LNCAP (cell line): ENCODE measurements around the gene RGS17.

Experiments
- TF ChIP-seq, protein P1 (sequence below): fragments of 450-650 bp; IDR thresholded peaks from 2 replicates; pipeline ENCODE4 v1.5.1; 2017; ENCODE audit warnings: mild to moderate bottlenecking

RGS17 gene

DNA sequence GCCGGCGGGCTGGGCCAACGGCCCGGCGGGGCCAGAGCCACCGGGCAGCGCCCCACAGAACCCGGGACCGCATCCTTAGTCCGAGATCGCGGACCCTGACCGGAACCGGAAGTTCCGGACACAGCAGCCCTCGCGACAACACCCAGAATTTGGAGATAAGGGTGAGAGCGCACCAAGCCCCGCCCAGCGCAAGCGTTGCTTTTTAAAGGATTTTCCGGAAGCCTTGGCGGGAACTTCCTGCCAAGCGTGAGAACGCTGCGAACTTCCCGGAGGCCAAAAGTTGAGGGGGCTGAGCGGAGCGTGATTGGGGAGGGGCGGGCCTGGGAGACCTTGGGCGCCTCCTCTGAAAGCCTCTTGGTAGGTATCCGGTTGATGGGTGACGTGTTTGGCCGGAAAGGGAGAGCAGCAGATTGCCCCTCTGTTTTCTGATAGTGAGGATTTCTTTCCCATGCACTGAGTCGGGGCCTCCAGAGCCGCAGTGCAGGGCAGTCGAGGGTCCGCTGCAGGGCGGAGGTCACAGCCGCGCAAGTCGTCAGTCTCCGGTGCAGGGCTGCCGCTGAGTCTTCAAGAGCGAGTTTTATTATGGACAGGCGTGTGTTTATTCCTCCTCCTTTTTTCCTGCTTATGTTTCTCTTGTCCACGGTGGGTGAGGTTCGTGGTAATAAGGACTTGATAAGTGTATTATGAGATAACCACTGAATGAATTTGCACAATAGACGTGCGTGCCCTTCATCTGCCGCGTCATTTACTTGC is 128.3 kb downstream of the RGS17 start, which contains the start of gene MTRF1L:
Gene MTRF1L, minus strand, starts transcription at position 97 of the 753 bp plus-strand sequence. Its CDS starts 24 bp downstream, at position 73.
- TF ChIP-seq, protein P1, sequence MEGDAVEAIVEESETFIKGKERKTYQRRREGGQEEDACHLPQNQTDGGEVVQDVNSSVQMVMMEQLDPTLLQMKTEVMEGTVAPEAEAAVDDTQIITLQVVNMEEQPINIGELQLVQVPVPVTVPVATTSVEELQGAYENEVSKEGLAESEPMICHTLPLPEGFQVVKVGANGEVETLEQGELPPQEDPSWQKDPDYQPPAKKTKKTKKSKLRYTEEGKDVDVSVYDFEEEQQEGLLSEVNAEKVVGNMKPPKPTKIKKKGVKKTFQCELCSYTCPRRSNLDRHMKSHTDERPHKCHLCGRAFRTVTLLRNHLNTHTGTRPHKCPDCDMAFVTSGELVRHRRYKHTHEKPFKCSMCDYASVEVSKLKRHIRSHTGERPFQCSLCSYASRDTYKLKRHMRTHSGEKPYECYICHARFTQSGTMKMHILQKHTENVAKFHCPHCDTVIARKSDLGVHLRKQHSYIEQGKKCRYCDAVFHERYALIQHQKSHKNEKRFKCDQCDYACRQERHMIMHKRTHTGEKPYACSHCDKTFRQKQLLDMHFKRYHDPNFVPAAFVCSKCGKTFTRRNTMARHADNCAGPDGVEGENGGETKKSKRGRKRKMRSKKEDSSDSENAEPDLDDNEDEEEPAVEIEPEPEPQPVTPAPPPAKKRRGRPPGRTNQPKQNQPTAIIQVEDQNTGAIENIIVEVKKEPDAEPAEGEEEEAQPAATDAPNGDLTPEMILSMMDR, result no peak

DNA sequence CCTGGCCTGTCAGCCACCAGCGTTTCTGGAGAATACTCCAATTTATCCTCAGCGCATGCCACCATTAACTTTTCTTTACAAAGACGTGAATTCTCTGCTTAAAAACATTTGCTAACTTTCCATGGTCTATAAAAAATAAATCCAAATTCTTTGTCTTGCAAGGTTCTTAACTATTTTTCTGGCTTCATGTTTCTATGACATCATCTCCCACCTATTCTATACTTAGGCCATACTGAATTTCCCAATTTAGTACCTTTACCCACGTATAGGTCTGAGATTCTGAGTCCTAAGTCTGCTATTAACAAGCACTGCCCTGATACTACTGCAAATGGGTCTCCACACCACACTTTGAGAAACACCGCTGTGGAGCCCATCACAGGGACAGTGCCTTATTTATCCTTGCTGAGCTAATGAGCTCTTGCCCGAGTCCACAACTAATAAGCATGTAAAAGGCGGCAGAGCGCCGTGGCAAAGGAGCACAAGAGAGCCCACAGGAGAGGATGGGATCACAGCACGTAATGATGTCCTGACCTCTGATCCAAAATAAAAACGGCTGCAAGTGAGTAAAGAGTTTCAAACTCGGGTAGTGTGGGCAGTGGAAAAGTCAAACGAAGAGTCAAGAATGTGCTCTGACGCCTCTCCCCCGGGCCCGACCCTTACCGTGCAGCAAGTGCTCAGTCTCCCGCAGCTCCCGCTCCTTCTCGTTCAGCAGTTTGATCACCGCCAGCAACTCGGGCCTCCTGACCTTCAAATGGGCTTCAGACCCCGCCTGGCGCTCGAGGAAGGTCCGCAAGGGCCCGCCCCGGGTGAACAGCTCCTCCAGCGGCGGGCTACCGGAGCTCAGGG is 129.1 kb downstream of the RGS17 start:
- TF ChIP-seq, protein P1, result no peak

DNA sequence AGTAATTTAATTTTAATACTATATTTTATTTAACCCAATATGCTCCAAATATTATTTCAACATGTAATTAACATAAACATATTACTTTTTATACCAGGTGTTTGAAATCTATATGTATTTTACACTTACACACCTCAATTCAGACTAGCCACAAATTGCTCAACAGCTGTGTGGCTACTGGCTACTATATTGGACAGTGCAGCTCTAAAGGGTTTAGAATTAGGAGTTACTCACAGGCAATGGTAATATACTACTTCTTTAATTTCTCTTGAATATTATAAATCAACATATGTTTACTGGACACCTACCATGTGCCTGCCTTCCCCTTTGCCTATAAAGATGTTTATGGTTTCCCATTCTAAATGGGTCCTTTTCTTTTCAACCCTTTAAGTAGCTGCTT is 130.8 kb downstream of the RGS17 start:
- TF ChIP-seq, protein P1, result no peak

DNA sequence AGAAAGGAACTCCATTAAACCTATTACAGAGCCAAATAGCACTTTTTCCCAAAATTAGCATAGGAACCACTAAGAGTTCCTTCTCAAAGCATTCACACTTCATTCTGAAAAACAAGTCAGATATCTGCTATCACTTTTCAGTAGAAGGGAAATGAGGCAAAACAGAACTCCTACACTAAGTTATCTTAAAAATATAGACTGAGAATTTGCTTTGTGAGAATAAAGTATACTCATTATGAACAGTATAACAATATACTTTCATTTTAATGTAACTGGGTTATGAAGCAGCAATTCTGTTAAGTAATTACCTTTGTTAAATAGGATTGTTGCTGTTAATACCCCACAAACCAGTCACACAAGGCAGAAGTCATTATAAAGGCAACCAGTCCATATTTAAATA is 137.2 kb downstream of the RGS17 start:
- TF ChIP-seq, protein P1, result no peak

DNA sequence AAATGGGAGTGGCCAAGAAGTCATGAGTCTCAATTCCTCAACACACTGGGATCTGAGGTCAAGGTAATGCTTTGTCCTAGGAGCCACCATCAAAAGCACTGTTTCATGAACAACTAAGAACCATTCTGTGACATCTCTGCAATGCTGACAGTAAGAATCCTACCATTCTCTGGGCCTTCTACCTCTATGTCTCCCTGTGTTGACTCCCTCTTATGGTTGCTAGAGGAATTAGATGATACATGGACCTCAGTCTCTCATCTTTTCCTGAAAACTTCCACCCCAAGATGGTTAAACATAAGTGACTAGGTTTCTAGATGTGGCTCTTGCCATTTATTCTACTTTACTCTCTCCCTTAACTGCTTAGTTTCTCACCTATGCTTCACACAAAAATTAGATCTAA is 137.7 kb downstream of the RGS17 start:
- TF ChIP-seq, protein P1, result no peak

DNA sequence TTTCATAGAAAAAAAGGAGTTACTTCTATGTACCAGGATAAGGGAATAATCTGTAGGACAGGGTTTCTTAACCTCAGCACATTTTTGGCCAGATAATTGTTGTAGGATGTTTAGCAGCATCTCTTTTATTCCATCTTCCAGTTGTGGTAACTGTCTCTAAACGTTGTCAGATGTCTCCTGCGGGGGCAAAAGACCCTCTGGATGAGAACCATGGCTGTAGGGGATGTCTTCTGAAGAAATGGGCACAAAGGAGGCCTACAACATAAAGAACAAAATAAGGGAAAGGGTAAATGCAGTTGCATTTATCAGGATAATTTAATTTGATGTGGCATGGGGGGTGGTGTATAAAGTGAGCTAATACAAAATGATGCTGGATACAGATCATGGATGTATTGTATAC is 144.1 kb downstream of the RGS17 start:
- TF ChIP-seq, protein P1, result no peak

DNA sequence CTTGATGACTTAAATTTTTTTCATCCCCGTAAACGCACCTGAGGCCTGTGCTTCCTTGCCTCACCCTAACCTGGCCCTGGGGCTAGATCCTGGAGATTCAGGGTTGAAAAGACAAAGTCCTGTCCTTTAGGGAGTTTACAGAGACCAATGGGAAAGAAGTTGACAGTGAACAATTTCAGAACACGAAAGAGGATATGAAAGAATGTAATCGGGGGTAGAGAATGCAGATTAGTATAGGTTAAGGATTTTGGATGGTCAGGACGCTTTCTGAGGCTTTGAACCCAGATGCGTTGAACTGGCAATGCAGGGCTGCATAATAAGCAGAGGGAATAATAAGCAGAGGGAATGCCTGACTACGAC is 146.6 kb downstream of the RGS17 start:
- TF ChIP-seq, protein P1, result no peak
